HG02678 (cell line): ENCODE measurements around the gene TUBB2A.
"Not testable (repeated sequence)": the region's sequence is repeated elsewhere in the genome, so short reads cannot be mapped to it uniquely, and the experiment has no call there.

Experiments
- ATAC-seq: cut with Tn5 transposase; IDR thresholded peaks from one replicate; pipeline ENCODE4 v1.9.1; 2021; ENCODE audit warnings: mild to moderate bottlenecking, moderate library complexity; ENCODE audit not compliant: unreplicated experiment

The TUBB2A gene

DNA sequence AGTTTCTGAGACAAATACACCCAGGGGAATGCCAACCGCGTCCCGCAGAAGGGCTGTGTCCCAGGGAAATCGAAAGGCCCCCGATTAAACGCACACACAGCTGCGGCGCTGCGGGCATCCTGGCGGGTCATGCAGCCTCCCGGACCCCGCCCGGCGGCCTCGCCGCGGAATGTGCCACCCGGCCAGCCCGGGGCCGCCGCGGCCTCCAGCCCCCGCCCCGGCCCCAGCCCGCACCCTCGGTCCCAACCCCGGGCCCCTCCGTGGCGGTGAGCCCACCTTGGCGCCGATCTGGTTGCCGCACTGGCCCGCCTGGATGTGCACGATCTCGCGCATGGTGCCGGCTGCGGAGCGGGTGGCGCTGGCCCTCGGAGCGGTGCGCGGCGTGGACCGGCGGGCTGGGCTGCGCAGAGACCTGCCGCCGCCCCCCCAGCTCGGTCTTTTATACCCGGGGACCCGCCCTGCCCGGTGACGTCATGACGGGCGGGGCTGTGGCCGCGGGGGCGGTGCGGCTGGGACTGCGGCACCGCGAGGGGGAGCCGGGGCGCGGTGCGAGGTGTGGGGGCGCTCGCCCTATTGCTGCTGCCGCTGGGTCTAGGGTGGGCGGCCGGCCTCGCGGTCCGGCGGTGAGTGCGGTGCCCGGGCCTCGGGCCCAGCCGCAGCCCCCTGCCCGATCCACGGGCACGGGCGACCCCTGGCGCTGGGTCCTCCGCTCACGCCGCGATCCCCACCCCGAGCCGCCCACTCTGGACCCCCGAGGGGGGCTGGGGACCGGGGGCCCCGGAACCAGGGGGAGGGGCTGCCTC, at the start of gene TUBB2A:
Gene TUBB2A, minus strand, starts transcription at position 414 of the 803 bp plus-strand sequence. Its CDS starts 81 bp downstream, at position 333.
- peak; percentile 83 for ATAC-seq

DNA sequence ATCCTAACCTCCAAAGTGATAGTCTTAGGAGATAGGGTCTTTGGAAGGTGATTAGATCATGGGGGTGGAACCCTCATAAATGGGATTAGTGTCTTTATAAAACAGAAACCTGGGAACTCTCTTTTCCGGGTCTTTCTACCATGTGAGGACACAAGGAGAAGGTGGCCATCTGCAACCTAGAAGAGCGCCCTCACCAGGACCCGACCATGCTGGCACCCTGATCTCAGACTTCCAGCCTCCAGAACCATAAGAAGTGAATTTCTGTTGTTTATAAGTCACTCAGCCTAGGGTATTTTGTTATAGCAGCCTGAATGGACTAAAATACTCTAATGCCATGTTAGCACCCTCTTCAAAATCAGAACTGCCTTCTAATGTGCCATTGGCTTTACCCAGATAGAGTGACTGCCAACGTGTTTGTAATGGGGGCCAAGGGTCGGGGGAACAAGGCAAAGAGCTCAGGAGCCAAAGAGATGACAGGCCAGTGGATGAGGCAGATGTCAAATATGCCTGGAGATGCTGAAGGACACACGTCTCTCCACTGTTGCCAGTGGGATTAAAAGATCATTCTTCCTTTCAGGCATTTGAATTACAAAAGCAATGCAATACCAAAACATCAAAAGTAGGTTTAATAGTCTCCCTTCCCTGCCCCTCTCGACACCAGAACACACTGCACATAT, 49.1 kb upstream of the TUBB2A start:
- ATAC-seq: no peak

DNA sequence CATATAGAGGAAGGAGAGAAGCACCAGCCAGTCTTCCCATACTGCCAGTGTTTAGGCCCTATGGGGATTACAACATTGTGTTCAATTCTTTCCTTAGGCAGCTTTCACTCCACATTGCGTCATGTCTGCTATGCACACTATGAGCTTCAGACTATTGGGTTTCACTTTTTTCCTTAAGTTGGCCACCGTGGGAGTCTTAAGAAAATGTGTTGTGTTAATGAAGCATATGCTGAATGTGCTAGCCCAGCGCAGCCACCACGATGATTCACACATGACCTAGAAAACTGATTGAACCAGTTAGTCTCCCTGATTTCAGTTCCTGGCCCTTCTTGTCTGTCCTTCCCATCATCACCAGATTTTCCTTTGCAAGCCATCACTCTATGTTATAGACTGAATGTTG, 48.6 kb upstream of the TUBB2A start:
- no peak for ATAC-seq

DNA sequence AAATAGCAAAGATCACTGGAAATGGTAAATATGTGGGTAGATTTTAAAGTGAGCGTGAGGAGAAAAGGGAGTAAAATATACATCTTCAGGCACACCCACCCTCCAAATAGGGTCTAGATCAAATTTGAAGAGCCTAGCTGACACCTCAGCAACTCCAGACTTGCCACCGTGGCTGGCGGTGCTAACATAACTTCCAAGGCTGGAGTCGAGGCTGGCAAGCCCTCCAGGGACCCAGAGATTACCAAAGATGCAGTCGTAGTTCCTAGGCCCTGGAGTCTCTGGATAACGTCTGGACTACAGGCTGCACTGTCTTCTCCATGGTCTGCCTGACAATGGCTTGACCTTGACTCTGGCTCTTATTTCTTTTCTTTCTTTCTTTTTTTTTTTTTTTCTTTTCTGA, 47.6 kb upstream of the TUBB2A start:
- no peak for ATAC-seq

DNA sequence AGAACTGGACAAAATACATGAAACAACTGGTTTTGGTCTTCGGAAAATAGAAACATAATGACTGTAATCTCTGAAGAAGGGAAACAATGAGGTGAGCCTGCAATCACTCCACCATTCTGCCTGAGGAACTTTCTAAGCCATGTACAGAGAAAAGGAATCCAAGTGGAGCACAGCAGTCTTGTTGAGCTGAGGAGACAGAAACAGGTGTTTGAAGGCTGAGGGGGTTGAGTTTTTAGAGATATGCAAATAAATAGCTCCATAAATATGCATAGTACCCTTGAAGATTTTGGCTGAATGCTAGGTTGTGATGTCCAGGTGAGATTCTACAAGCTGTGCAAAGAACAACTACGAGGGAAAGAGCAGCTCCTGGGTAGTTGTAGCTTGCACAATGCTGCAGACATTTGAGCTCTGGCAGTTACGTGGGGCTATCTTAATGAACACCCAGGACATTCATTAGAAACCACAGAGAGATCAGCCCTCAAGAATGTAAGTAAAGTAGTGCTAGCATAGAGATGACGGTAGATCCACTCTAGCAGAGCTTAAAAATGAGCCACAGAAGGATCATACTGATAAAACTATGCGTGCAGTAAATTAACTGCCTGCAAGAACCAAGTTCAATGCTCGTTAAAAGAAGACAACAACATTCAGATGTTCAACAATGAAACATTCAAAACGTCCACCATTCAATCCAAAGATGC, 45.8 kb upstream of the TUBB2A start:
- no peak for ATAC-seq

DNA sequence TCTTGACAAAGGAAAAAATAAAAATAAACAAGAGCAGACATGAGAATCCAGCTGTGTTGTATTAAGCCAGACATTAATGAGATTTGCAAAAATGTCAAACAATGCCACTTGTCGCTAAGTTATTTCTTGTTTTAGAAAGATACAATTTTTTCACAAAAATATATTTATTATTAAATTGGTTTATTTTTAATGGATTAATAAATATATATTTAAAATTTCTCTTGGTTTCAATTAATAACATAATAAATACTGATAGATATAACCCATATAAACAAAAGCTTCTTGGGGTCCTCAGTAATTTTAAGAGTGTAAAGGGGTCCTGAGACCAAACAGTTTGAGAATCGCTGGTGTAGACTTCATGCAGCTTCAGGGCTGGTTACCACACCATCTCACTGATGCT, 44.0 kb upstream of the TUBB2A start:
- no peak for ATAC-seq

DNA sequence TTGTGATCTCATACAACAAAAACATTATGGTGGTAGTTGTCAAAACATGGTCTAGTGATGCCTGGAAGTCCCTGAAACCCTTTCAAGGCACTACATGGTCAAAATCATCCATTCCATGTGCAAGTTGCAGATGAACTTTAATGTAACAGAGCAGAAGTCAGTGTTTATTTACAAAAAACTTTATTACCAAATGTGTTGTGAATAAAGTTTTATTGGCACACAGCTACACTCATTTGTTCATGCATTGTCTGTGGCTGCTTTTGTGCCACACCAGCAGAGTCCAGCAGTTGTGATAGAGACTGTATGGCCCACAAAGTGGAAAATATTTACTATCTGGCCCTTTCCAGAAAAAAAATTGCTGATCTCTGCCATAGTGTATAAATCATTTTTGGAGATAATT, 43.3 kb upstream of the TUBB2A start:
- no peak for ATAC-seq

DNA sequence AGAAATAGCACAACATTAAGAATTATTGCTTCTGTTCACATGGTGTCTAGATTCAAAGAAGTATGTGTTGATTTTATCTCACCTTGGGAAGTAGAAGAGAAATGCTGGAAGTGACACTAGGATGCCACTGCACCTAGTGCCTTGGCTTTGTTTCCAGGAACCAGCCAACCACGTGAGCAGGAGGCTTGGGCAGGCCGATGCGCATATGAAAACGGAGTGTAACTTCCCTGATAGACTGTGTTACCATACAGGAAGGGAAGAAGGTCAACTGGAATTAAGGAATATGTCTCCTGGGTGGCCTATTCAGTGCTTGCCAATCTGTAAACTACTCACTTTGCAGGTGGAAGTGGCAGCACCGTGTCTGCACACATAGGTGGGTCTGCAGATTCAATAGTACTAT, 42.0 kb upstream of the TUBB2A start:
- ATAC-seq: no peak

DNA sequence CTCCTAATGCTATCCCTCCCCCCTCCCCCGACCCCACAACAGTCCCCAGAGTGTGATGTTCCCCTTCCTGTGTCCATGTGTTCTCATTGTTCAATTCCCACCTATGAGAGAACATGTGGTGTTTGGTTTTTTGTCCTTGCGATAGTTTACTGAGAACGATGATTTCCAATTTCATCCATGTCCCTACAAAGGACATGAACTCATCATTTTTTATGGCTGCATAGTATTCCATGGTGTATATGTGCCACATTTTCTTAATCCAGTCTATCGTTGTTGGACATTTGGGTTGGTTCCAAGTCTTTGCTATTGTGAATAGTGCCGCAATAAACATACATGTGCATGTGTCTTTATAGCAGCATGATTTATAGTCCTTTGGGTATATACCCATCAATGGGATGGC, 40.4 kb upstream of the TUBB2A start:
- not testable (repeated sequence) for ATAC-seq

DNA sequence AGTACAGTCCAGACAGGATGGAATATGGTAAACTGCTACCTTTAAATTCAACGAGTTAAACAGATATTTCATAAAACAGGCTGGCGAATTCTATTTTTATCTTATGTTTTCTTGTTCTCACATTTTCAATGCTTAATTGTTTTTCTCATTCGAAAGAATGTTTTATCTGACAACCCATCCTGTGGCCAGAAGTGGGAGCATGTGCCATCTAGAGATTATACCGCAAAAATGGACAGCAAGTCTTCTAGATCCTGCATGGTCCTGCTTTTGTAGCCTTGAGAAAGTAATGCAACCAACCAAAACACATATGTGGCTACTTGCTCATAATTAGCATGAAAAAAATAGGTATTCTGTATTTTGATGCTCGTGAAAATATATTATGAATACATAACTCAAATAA, 39.4 kb upstream of the TUBB2A start:
- no peak for ATAC-seq

DNA sequence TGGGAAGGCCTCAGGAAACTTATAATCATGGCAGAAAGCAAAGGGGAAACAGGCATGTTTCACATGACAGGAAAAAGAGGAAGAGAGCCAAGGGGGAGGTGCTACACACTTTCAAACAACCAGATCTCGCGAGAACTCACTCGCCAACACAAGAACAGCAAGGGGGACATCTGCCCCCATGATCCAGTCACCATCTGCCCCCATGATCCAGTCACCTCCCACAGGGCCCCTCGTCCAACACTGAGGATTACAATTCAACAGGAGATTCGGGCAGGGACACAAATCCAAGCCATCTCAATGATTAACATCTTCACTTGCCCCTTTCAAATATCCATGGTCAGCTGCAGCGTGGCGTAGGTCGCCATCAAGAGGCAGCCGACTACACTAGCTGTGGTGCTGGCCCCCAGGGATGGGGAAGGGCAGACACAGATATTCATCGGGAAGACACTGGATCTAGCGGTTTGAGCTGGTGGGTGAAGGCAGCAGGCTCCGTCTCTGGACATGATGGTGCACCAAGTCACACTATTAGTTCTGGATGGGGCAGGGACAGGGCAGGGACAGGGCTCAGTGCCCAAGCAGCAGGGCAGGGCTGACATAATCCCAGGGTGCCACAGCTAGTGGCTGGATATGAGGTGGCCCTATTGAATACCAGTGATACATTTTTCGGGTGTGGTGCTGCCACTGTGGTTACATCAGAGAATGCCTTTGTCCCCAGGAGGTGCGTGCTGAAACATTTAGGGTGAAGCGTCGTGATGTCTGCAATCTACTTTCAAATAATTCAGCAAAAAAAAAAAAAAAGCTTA, 38.6 kb upstream of the TUBB2A start:
- ATAC-seq: no peak

DNA sequence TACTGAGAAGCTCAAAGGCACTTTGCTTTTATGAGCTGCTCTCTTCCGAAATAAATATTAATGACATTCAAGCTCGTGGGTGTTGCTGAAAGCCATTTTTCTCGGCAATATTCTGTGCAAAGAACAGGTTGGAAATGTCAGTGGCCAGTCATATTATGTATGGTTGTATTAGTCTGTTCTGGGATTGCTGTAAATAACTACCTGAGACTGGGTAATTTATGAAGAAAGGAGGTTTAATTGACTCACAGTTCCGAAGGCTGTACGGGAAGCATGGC, 38.0 kb upstream of the TUBB2A start:
- ATAC-seq: no peak

DNA sequence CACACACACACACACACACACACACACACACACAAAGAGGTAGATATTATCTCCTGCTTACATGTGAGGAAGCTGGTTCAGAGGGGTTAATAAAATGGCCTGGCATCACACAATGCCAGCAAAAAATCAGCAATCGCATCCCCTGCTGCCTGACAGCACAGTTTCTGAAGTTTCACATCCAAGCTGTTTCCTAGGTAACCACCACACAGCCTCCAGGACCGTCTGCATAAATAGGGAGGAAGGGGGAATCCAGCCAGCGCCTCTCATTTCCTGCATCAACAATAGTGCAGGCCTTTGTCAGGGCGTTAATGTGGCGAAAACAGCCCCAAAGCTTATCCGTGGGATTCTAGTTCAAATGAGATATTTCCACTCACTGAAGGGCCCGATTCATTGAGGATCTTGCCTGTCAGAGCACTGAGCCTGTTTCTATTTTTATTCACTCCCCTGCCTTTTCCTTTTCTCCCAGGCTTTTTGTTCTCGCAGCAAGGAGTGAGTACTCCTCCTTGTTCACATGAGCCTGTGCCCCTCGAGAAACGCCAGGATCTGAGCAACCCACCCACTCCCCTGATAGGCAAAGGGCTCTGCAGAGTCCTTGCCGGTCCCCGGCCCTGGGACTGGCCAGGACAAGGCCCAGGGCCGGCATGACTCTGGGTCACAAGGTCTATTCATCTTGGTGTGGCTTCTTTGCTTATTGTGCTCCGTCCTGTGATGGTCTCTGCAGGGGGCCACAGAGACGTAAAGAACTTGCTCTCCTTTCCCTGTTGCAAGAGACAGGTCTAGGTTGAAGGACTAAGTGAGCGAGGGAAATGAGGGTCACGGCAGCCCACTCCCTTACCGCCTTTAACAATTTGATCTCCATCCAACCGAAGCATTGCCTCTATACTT, 37.4 kb upstream of the TUBB2A start:
- ATAC-seq: no peak

DNA sequence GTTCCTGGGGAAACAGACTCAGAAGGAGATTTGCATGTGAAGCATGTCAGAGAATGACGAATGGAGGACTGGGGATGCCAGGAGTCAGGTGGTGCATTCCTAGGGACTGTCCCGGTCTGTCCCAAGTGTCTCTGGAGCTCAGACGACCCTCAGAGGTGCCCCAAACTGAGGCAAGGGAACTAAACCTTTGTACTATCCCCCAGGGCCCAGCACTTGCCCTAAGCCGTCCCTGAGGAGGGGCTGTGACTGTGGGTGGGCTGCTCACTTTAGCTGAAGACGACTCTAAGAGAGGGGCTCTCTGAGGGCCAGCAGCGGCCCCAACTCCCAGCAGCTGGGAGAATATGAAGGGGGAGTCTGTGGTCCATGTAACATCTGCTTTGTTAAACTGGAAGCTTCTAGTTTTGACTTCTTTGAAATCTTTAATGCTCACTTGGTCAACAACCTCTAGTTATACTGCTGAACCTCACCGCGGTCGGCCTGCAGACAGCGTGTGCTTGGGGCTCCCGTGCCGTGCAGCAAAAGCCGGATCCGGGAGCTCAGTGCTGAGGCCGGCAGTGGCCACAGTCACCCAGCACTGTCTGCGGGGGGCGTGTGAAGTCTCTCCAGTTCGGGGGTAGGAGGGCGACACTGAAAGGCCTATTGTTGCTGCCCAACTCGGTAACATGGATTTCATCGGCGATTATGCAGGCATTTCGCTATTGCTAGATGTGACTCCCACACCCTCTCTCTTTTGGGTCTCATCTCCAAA, 35.9 kb upstream of the TUBB2A start:
- ATAC-seq: no peak

DNA sequence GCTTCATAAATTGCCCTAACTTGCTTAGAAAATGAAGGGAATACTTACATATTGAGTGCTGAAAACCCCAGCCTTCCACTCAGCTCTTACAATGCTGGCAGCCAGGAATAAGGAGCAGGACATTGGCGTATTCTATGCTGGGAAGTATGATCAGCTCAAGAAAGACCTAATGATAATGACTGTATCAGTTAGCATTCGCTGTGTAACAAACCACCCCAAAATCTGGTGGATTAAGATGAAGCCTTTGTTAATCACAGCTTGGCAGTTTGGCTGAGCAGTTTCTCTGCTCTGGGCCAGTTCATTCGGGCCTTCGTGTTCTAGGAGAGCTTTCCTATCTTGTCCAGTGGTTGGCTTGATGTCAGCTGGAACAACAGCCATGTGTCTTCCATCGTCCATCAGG, 33.4 kb upstream of the TUBB2A start:
- ATAC-seq: no peak

DNA sequence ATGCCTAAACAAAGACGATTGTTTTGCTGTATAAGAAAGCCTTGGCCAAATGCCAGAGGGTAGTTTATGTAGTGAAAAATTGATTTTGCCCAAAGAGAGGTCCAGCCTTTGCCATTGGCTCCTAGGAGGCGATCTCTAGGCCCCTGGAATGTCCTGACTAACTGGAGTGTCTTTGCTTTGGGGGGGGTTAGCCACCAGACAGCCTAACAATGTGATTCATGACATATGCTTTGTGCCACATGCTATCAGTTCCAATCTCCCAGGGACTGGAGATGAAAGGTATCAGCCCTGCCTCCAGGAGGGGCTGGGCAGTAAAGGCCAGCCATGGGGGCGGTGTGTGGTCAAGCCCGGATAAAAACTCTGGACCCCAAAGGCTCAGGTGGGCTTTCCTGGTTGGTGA, 32.7 kb upstream of the TUBB2A start:
- no peak for ATAC-seq

DNA sequence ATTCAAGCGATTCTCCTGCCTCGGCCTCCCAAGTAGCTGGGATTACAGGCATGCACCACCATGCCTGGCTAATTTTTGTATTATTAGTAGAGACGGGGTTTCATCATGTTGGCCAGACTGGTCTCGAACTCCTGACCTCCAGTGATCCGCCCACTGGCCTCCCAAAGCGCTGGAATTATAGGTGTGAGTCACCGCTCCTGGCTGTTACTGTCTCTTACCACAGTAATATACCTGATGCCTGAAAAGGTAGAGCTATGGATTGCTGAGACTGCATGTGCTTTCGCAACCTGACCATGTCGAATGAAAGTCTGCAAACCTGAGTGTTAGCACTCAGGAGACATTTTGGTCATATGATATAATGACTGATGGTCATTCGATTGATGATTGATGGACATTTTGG, 31.8 kb upstream of the TUBB2A start:
- ATAC-seq: not testable (repeated sequence)

DNA sequence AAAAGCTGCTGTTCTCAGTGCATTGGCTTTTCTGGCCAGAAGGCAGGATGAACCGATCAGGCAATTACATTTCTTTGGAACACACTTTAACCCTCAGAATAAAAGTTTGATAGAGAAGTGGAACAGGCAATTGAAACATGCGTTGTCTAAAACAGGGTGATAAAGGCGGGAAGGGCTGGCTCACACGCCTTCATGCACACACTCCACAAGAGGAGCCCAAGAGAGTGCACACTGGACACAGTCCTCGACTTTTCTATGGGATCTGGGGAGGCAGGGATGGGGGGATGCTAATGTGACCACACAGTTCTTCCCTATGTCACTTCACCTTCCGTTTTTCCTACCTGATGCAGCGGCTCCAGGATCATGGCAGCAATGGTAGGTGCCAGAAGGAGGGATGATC, 30.9 kb upstream of the TUBB2A start:
- ATAC-seq: no peak

DNA sequence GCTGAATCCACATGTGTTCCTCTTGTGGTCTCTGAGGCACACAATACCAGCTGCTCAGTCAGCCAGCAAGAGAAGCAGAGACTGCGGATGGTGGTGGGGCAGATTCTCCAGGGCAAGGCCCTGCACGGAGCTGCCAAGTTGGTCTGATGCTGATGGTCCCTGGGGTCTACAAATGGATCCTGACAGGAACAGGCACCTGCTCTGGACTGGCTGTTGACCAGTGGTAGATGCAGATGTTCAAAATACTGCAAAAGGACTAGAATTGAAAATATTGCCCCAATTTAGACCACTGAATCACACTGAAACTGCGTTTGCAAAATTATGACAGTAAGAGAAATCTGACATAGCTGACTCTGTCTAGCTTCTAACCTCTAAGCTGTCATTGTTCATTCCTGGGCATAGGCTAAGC, 29.6 kb upstream of the TUBB2A start:
- ATAC-seq: no peak

DNA sequence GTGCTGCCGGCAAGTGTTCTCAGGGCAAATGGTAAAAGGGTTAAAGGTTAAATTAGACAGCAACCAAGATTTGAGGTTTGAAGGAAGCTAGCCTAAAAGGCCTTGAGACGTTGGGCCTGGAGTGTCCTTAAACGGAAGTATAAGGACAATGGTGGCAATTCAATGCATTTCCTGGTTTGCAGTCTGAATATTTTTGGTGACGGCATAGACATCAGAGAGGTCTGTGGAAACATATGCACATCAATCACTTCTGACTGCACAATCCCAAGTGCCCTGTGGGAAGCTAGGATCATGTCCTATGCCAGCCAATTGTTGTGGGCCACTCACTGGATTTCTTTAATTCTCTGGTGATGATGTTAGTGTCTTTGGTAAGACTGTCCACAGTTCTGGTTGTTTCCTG, 25.7 kb upstream of the TUBB2A start:
- ATAC-seq: no peak
